ENCODE measurements around the gene STPG1.

STPG1 gene

GRCh38 chr1:24321697-24322469, 91.7 kb downstream of the STPG1 start:
- TF ChIP-seq, protein P1, sequence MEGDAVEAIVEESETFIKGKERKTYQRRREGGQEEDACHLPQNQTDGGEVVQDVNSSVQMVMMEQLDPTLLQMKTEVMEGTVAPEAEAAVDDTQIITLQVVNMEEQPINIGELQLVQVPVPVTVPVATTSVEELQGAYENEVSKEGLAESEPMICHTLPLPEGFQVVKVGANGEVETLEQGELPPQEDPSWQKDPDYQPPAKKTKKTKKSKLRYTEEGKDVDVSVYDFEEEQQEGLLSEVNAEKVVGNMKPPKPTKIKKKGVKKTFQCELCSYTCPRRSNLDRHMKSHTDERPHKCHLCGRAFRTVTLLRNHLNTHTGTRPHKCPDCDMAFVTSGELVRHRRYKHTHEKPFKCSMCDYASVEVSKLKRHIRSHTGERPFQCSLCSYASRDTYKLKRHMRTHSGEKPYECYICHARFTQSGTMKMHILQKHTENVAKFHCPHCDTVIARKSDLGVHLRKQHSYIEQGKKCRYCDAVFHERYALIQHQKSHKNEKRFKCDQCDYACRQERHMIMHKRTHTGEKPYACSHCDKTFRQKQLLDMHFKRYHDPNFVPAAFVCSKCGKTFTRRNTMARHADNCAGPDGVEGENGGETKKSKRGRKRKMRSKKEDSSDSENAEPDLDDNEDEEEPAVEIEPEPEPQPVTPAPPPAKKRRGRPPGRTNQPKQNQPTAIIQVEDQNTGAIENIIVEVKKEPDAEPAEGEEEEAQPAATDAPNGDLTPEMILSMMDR (IDR thresholded peaks at IDR 0.05; ENCODE audit: control insufficient read depth, extremely low read depth, insufficient read depth), result no peak
- no peak overlapping the region for H3K4me3 ChIP-seq (ENCODE audit: low read depth, low read length)
- DNase-seq (ENCODE audit: low read depth), result no peak

DNA sequence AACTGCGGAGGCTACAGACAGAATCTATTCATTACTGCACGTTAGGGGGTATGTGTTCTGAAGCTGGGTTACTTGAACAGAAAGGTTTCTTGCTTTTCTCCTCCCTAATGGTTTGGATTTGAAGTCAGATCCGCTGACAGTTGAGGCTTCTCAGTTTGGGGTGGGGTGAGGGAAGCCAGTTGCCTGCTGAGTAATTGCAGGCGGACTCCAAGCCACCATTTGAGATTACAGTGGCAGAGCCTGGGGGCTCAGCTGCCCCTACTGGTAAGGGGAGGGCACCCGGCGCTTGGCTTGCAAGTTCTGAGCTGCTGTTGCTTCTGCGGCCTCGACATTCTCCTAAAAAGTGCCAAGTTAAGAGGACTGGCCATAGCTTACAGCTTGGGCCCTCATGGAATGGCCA, 92.5 kb downstream of the STPG1 start:
- DNase-seq (ENCODE audit: low read depth), result no peak
- no peak overlapping the region for H3K4me3 ChIP-seq (ENCODE audit: low read depth, low read length)
- TF ChIP-seq, protein P1 (IDR thresholded peaks at IDR 0.05; ENCODE audit: control insufficient read depth, extremely low read depth, insufficient read depth), result no peak

DNA sequence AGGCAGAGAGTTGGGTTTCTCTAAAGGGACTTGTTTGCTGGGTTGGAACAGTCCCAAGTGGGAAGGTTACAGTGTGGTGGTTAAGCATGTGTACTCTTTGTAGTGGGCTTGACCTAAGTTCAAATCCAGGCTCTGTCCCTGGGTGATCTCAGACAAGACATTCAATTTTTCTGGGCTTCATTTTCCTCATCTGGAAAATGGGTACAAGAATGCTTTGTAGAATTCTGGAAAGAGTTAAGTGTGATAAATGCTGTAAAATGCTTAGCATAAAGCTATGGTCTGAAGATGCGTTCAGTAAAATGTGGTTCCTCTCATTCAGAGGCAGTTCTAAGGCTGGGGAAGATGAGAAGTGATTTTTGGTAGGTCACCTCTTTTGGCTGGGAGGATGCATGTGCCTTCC, 93.6 kb downstream of the STPG1 start:
- H3K4me3 ChIP-seq (ENCODE audit: low read depth, low read length), result peak overlapping the region; percentile 45
- no peak for DNase-seq (ENCODE audit: low read depth)
- TF ChIP-seq, protein P1 (IDR thresholded peaks at IDR 0.05; ENCODE audit: control insufficient read depth, extremely low read depth, insufficient read depth), result no peak

DNA sequence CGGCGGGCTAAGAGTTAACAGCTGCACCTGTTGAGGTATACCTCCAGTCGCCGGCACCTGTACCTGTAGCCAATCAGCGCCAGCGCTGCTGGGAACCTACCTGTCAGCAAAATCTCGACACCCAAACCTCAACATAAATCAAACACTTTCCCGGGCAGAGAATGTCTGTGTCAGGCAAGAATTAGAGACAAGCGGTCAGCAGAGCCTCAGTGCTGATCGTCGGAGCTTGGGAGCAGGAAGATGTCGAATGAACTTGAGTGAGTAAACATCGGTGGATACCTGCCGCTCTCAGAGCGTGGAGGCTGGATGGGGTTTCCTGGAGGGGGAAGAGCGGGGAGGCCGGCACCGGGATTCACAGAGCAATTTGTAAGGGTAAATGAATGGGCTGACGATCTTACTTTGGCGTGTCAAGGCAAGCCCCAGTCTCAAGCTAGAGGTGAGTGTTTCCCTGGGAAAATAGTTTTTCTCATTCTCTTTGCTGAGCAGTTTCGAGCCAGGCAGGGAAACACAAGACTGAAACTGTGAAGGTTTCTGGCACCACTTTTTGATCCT, 94.2 kb downstream of the STPG1 start, which contains the start of gene GRHL3:
Gene GRHL3, plus strand, starts transcription at position 46 of the 552 bp plus-strand sequence. Its CDS starts 195 bp downstream, at position 241.
- DNase-seq (ENCODE audit: low read depth), result peak; percentile 50
- peak within 1 kb of the TSS; percentile 45 for H3K4me3 ChIP-seq (ENCODE audit: low read depth, low read length)
- TF ChIP-seq, protein P1 (IDR thresholded peaks at IDR 0.05; ENCODE audit: control insufficient read depth, extremely low read depth, insufficient read depth), result no peak

GRCh38 chr1:24318615-24319311, 94.8 kb downstream of the STPG1 start:
- TF ChIP-seq, protein P1 (IDR thresholded peaks at IDR 0.05; ENCODE audit: control insufficient read depth, extremely low read depth, insufficient read depth), result no peak
- no peak for DNase-seq (ENCODE audit: low read depth)
- no peak overlapping the region; the same call in 1 of the 2 replicates for H3K4me3 ChIP-seq (ENCODE audit: low read depth, low read length)

GRCh38 chr1:24317956-24318614, 95.5 kb downstream of the STPG1 start:
- no peak for DNase-seq (ENCODE audit: low read depth)
- TF ChIP-seq, protein P1 (IDR thresholded peaks at IDR 0.05; ENCODE audit: control insufficient read depth, extremely low read depth, insufficient read depth), result no peak
- H3K4me3 ChIP-seq (ENCODE audit: low read depth, low read length), result no peak overlapping the region

Measured in LNCaP clone FGC (cell line).